ENCODE measurements around the gene ZCCHC14. TPM values are rescaled to one million over a fixed set of nuclear protein-coding genes. Genes with fewer than 3 reads are reported as not detected.
"Not testable (repeated sequence)": the region's sequence is repeated elsewhere in the genome, so short reads cannot be mapped to it uniquely, and the experiment has no call there.

The ZCCHC14 gene
- total and polyA plus RNA-seq, 4 donors = 6.6 to 42.5 (median 27.8) TPM

- no peaks in the 10 kb centered on the region for H3K27me3 ChIP-seq (ENCODE audit: control insufficient read depth in 1 of 2, insufficient read depth in 2 of 2, low read length in 1 of 2)
- no peak for ATAC-seq (ENCODE audit: low FRiP score)
- no peaks in the 10 kb centered on the region for H3K36me3 ChIP-seq (ENCODE audit: control insufficient read depth in 1 of 2, insufficient read depth in 2 of 2, low read length in 1 of 2)
- H3K4me3 ChIP-seq (ENCODE audit: low read length in 2 of 2) = no peak overlapping the region
- H3K27ac ChIP-seq (ENCODE audit: low read depth in 1 of 2, low read length in 2 of 2) = no peak overlapping the region
- WGBS, 2 donors = 86 to 87% methylated on average over 11 of the region's 11 CpGs
- no peak for DNase-seq
- H3K4me1 ChIP-seq (ENCODE audit: control insufficient read depth in 1 of 2, insufficient read depth in 2 of 2, low read length in 2 of 2) = no peaks in the 10 kb centered on the region
- H3K9me3 ChIP-seq (ENCODE audit: control insufficient read depth, low read length) = no peaks in the 10 kb centered on the region
- intact Hi-C loops (cut with DNase I) = no loop called here
Observed at GRCh38 chr16:87527055-87527724, 34.4 kb upstream of the ZCCHC14 start.

DNA sequence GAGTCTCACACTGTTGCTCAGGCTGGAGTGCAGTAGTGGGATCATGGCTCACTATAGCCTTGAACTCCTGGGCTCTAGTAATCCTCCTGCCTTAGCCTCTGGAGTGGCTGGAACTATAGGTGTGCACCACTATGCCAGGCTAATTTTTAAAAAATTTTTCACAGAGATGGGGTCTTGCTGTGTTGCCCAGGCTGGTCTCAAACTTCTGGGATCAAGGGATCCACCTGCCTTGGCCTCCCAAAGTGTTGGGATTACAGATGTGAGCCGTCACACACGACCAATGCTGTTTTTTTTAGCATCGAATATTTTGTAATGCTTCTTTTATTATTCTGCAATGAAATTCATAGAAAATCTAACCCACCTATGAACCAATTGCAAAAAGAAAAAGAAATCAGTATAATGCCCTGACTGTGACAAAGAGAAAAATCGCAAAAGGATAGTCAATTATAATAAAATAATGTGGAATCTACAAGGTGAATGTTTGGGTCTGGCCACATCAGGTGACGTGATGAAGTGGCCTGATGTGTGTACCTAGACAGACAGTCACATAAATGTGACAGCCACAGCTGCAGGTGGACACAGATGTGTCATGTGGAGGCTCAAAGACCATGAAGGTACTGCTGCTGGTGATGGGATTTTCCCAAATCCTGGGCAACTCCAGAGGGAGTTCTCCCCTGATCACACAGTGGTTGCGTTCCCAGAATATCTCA lies 33.6 kb upstream of the ZCCHC14 start:
- no peaks in the 10 kb centered on the region for H3K27me3 ChIP-seq (ENCODE audit: control insufficient read depth in 1 of 2, insufficient read depth in 2 of 2, low read length in 1 of 2)
- H3K9me3 ChIP-seq (ENCODE audit: control insufficient read depth, low read length) = no peaks in the 10 kb centered on the region
- H3K4me3 ChIP-seq (ENCODE audit: low read length in 2 of 2) = no peak overlapping the region
- no peaks in the 10 kb centered on the region for H3K36me3 ChIP-seq (ENCODE audit: control insufficient read depth in 1 of 2, insufficient read depth in 2 of 2, low read length in 1 of 2)
- no peaks in the 10 kb centered on the region for H3K4me1 ChIP-seq (ENCODE audit: control insufficient read depth in 1 of 2, insufficient read depth in 2 of 2, low read length in 2 of 2)
- DNase-seq (no peak), ATAC-seq (ENCODE audit: low FRiP score) (no peak)
- intact Hi-C loops (cut with DNase I) = no loop called here
- WGBS, 2 donors = 91 to 93% methylated on average over 6 of the region's 6 CpGs
- H3K27ac ChIP-seq (ENCODE audit: low read depth in 1 of 2, low read length in 2 of 2) = no peak overlapping the region

DNA sequence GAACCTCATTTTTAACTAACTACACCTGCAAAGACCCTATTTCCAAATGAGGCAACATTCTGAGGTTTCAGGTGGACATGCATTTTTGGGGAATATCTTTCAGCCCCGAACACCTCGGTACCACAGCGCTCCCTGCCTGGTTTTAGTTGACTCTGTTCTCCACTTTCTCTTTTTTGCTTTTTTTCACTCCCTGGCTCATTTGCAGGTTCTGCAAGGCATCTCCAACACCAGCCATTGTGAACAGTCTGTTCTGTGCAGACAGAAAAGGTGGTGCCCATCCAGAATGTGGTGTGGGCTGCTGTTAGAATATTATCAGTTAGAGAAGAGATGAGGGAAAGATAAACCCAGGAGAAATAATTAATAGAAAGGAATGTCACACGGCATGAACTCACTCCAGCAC lies 32.5 kb upstream of the ZCCHC14 start:
- DNase-seq (no peak), ATAC-seq (ENCODE audit: low FRiP score) (no peak)
- H3K36me3 ChIP-seq (ENCODE audit: control insufficient read depth in 1 of 2, insufficient read depth in 2 of 2, low read length in 1 of 2) = no peaks in the 10 kb centered on the region
- WGBS, 2 donors = 76 to 81% methylated on average over 4 of the region's 4 CpGs
- H3K27ac ChIP-seq (ENCODE audit: low read depth in 1 of 2, low read length in 2 of 2) = no peak overlapping the region
- H3K27me3 ChIP-seq (ENCODE audit: control insufficient read depth in 1 of 2, insufficient read depth in 2 of 2, low read length in 1 of 2) = no peaks in the 10 kb centered on the region
- intact Hi-C loops (cut with DNase I) = no loop called here
- no peaks in the 10 kb centered on the region for H3K4me1 ChIP-seq (ENCODE audit: control insufficient read depth in 1 of 2, insufficient read depth in 2 of 2, low read length in 2 of 2)
- no peak overlapping the region for H3K4me3 ChIP-seq (ENCODE audit: low read length in 2 of 2)
- no peaks in the 10 kb centered on the region for H3K9me3 ChIP-seq (ENCODE audit: control insufficient read depth, low read length)

DNA sequence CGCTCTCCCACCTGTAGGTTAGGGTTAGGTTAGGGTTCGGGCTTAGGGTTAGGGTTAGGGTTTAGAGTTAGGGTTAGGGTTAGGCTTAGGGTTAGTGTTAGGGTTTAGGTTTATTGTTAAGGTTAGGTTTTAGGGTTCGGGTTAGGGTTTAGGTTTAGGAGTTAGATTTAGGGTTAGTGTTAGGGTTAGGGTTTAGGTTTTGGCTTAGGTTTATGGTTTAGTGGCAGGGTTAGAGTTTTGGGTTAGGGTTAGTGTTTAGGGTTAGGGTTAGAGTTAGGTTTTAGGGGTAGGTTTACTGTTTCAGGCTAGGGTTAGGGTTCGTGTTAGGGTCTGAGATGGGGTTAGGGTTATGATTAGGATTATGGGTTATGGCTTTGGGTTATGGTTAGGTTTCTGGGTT lies 31.6 kb upstream of the ZCCHC14 start:
- ATAC-seq (ENCODE audit: low FRiP score) (no peak), DNase-seq (no peak)
- no peak overlapping the region for H3K27ac ChIP-seq (ENCODE audit: low read depth in 1 of 2, low read length in 2 of 2)
- intact Hi-C loops (cut with DNase I) = no loop called here
- H3K4me3 ChIP-seq (ENCODE audit: low read length in 2 of 2) = no peak overlapping the region
- no peaks in the 10 kb centered on the region for H3K4me1 ChIP-seq (ENCODE audit: control insufficient read depth in 1 of 2, insufficient read depth in 2 of 2, low read length in 2 of 2)
- 77 to 78% methylated on average over 4 of the region's 4 CpGs for WGBS, 2 donors
- no peaks in the 10 kb centered on the region for H3K9me3 ChIP-seq (ENCODE audit: control insufficient read depth, low read length)
- no peaks in the 10 kb centered on the region for H3K27me3 ChIP-seq (ENCODE audit: control insufficient read depth in 1 of 2, insufficient read depth in 2 of 2, low read length in 1 of 2)
- H3K36me3 ChIP-seq (ENCODE audit: control insufficient read depth in 1 of 2, insufficient read depth in 2 of 2, low read length in 1 of 2) = no peaks in the 10 kb centered on the region

DNA sequence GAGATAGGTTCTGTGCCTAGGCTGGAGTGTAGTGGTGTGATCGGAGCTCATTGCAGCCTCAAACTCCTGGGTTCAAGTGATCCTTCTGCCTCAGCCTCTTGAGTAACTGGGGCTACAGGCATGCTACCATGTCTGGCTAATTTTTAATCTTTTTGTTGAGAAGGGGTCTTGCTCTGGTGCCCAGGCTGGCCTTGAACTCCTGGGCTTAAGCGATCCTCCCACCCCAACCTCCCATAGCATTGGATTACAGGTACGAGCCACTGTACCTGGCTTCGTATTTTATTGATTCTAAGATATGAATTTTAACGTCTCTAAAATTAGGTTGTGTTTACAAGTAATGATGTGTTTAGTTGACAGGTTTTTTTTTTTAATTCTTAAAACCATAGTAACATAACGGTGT lies 30.8 kb upstream of the ZCCHC14 start:
- H3K36me3 ChIP-seq (ENCODE audit: control insufficient read depth in 1 of 2, insufficient read depth in 2 of 2, low read length in 1 of 2); H3K27ac ChIP-seq (ENCODE audit: low read depth in 1 of 2, low read length in 2 of 2); H3K4me3 ChIP-seq (ENCODE audit: low read length in 2 of 2); intact Hi-C loops (cut with DNase I); H3K27me3 ChIP-seq (ENCODE audit: control insufficient read depth in 1 of 2, insufficient read depth in 2 of 2, low read length in 1 of 2); ATAC-seq (ENCODE audit: low FRiP score); H3K9me3 ChIP-seq (ENCODE audit: control insufficient read depth, low read length); H3K4me1 ChIP-seq (ENCODE audit: control insufficient read depth in 1 of 2, insufficient read depth in 2 of 2, low read length in 2 of 2); DNase-seq: not testable (repeated sequence)
- 90 to 91% methylated on average over 6 of the region's 6 CpGs for WGBS, 2 donors

DNA sequence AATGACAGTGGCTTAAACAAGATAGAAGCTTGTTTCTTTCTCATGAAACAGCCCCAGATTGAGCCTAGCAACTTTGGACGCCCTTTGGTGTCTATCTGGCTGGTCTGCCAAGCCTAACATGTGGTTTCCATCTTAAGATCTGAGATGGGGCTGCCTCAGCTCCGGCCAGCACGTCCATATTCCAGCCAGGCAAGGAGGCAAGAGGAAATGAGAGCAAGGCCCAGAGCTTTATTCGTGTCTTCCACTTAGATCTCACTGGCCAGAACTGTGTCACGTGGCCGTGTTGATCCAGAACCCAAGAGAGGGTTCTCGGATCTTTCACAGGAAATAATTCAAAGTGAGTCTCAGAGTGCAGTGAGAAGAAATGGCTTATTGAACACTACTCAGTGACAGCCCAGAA lies 28.9 kb upstream of the ZCCHC14 start:
- H3K36me3 ChIP-seq (ENCODE audit: control insufficient read depth in 1 of 2, insufficient read depth in 2 of 2, low read length in 1 of 2); intact Hi-C loops (cut with DNase I); H3K27me3 ChIP-seq (ENCODE audit: control insufficient read depth in 1 of 2, insufficient read depth in 2 of 2, low read length in 1 of 2); H3K4me3 ChIP-seq (ENCODE audit: low read length in 2 of 2); H3K27ac ChIP-seq (ENCODE audit: low read depth in 1 of 2, low read length in 2 of 2); ATAC-seq (ENCODE audit: low FRiP score); H3K4me1 ChIP-seq (ENCODE audit: control insufficient read depth in 1 of 2, insufficient read depth in 2 of 2, low read length in 2 of 2); H3K9me3 ChIP-seq (ENCODE audit: control insufficient read depth, low read length): not testable (repeated sequence)
- peak; percentile 52 to 62 for DNase-seq
- 60 to 77% methylated on average over 7 of the region's 7 CpGs for WGBS, 2 donors

DNA sequence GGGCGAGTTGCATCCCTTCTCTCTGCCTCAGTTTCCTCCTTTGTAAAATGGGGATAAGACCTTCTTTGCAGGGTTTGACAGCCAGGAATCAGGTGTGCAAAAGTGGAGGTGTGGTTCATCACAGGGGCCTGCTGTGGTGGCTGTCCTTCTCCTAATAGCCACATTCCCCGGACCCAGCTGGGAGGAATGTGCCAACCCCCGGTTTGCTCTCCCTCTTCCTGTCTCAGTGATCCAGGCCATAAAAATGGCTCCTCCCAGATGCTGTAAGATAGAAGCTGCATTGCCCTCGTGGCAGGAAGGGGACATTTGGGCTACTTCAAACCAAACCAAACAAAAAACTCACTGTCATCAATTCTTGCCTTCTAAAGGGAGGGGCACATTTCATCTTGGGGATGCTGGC lies 26.3 kb upstream of the ZCCHC14 start:
- H3K4me1 ChIP-seq (ENCODE audit: control insufficient read depth in 1 of 2, insufficient read depth in 2 of 2, low read length in 2 of 2); H3K9me3 ChIP-seq (ENCODE audit: control insufficient read depth, low read length); DNase-seq; H3K27me3 ChIP-seq (ENCODE audit: control insufficient read depth in 1 of 2, insufficient read depth in 2 of 2, low read length in 1 of 2); H3K4me3 ChIP-seq (ENCODE audit: low read length in 2 of 2); H3K36me3 ChIP-seq (ENCODE audit: control insufficient read depth in 1 of 2, insufficient read depth in 2 of 2, low read length in 1 of 2); ATAC-seq (ENCODE audit: low FRiP score): not testable (repeated sequence)
- 11 to 14% methylated on average over 4 of the region's 4 CpGs for WGBS, 2 donors
- intact Hi-C loops (cut with DNase I) = loop anchor here in 1 of 2 donors (2.0 kb wide), 1 partner anchor 22 kb away; no protein-coding TSS in a partner anchor
- H3K27ac ChIP-seq (ENCODE audit: low read depth in 1 of 2, low read length in 2 of 2) = peak overlapping the region; percentile 57 to 72

DNA sequence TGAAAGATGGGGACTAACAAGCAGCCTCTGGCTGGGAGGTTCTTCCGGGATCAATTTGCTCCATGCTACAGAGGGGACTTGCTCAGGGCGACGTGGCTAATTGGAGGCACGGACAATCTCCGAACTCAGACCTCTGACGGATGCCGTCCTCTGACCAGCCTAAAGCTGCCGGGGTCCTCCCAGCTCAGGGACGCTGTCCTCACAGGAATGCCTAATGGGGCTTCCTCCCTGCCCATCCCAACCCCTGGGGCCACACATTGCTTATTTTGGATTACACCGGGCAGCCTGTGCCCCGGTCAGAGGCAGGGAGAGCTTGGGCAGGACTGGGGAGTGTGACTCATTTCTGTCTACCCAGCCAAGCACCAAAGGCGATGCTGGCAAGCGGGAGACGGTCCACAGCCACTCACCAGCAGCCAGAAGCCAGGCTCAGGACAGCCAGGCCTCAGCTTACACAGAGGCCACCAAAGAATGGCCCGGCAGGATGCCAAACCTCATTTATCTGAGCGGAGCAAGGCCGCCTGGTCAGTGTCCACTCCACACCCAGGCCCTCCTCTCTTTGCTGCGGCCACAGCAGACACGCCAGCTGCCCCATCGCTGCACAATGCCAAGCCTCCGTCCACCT lies 25.7 kb upstream of the ZCCHC14 start:
- H3K4me3 ChIP-seq (ENCODE audit: low read length in 2 of 2); H3K27me3 ChIP-seq (ENCODE audit: control insufficient read depth in 1 of 2, insufficient read depth in 2 of 2, low read length in 1 of 2); H3K4me1 ChIP-seq (ENCODE audit: control insufficient read depth in 1 of 2, insufficient read depth in 2 of 2, low read length in 2 of 2); H3K36me3 ChIP-seq (ENCODE audit: control insufficient read depth in 1 of 2, insufficient read depth in 2 of 2, low read length in 1 of 2); H3K9me3 ChIP-seq (ENCODE audit: control insufficient read depth, low read length): not testable (repeated sequence)
- DNase-seq = peak; percentile 91
- intact Hi-C loops (cut with DNase I) = loop anchor here in 1 of 2 donors (2.0 kb wide), 1 partner anchor 22 kb away; no protein-coding TSS in a partner anchor
- 8% methylated on average over 21 of the region's 21 CpGs for WGBS, 2 donors
- ATAC-seq (ENCODE audit: low FRiP score) = peak; percentile 91
- peak overlapping the region; percentile 72 to 99 for H3K27ac ChIP-seq (ENCODE audit: low read depth in 1 of 2, low read length in 2 of 2)

All from aorta (tissue), 5 donors.